GM12801 (cell line): ENCODE data around the gene SLC16A4.

ENCODE experiments used
- TF ChIP-seq, protein P1 (sequence below): IDR thresholded peaks from one replicate; pipeline ENCODE4 v1.5.1; 2011; ENCODE audit warnings: control low read depth; ENCODE audit not compliant: insufficient read length; ENCODE audit errors: extremely low read depth

The SLC16A4 gene

DNA sequence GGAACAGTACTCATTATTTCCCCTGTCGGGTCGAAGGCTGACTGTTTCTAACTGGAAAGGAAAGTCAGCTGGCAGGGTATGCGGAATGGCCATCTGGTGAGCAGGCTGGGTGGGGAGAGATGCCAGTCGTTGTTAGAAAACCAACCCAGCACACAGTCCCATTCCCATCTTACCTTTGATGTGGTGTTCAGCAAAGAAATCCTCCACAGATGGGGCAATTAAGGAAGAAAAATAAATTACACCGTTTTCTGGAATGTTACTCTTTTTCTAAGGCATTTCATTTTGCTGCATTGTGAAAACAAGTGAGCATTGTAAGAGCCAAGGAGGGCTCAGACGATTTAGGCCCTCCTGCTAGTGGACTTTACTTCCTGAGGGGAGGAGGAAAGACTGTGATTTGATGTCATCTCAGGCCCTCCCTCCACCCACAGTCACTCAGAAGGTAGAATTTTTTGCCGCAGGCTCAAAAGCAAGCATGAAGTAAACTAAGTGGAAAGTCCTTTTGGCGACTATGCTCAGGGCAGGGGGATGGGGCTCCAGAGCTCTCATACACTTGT lies at the start of gene SLC16A4:
Gene SLC16A4, minus strand, starts transcription at position 335 of the 554 bp plus-strand sequence. CDS start 1,703 bp downstream, outside the sequence.
- TF ChIP-seq, protein P1, sequence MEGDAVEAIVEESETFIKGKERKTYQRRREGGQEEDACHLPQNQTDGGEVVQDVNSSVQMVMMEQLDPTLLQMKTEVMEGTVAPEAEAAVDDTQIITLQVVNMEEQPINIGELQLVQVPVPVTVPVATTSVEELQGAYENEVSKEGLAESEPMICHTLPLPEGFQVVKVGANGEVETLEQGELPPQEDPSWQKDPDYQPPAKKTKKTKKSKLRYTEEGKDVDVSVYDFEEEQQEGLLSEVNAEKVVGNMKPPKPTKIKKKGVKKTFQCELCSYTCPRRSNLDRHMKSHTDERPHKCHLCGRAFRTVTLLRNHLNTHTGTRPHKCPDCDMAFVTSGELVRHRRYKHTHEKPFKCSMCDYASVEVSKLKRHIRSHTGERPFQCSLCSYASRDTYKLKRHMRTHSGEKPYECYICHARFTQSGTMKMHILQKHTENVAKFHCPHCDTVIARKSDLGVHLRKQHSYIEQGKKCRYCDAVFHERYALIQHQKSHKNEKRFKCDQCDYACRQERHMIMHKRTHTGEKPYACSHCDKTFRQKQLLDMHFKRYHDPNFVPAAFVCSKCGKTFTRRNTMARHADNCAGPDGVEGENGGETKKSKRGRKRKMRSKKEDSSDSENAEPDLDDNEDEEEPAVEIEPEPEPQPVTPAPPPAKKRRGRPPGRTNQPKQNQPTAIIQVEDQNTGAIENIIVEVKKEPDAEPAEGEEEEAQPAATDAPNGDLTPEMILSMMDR: no peak

DNA sequence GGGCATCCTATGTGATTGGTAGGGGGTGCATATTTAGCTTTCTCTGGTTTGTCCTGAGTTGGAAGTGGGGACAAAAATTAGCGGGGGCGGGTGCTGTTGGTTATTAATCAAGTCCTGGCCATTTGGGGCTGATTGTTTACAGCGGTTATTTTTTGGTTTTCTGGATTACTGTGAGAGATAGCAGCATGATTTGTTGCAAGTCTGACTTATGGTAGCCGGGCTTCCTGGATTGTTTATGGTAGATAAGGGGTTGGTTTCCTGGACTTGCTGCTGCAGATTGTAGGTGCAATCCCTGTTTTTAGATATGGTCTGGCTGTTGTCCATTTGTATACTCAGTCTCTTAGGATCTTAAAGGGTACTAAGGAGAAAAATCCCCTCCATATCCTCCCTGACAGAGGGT lies 48.1 kb upstream of the SLC16A4 start:
- TF ChIP-seq, protein P1: no peak

DNA sequence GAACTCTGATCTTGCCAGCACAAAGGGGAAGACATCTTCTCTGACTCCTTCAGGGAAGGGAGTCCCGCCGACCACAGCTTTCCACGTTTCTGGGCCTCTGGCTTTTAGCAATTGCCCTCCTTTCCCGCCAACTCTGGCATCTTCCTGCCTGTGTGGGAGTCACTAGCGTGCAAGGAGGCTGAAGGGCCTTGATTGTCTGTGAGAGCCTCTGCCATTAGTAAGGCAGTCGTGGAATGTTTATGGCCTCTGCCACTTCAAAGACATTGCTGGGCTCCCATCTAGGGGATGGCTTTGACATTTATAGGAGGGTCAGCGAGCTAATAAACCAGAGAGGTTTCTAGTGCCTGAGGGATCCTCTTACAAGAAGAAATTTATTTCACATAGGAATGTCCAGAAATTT lies 45.8 kb upstream of the SLC16A4 start:
- TF ChIP-seq, protein P1: no peak

DNA sequence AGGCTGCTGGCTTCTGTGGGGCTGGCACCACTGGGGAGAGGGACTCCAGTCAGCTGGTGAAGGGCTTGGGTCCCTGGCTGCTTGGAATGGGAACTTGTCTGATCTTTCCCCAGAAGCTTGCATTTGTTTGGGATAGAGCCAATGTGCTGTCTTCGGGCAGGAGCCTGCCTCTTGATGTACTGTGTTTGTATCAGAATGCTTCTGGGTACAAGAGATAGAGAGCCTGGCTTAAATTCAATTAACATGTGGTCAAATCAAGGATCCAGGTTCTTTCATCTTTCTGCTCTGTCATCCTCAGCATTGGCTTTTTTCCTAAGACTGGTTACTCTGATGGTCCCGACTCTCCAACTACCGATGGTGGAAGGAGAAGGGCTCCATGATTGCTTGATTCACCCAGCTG lies 44.1 kb upstream of the SLC16A4 start:
- TF ChIP-seq, protein P1: no peak

DNA sequence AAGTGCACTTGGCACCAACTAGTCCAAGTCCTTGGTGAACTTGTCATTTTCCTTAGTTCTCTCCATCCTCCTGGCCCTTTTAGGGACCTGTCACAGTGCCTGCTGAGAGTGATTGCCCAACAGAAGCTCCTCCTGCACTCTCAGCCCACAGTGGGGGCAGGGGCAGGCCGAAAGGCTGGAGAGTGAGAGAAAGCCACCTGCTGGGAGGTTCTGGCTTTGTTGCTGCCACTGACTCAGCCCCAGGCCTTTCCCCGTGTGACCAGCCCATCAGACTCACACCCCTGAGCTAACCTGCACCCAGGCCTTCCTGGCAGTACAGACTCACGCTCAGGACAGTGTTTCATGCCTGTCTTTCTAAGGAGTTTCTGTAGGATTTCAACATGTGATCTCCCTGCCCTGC lies 43.0 kb upstream of the SLC16A4 start:
- TF ChIP-seq, protein P1: no peak

DNA sequence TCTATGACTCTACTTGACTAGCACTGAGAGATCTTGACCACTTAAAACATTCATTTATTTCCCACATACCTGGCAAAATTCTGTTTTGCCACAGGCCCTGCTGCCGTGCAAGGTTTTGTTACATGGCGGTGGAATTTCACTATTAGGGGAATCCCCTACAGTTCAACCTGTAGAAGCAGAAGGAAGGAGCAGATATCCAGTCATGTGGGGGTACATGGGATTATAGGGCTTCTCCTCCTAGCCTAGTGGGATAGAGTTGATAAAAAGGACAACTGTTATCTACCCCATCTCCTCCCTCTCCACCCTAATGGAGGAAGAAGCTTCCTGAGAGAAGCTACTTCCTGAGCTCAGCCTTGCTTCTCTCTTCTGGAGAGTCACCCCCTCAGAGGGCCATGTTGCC lies 42.4 kb upstream of the SLC16A4 start:
- TF ChIP-seq, protein P1: no peak

DNA sequence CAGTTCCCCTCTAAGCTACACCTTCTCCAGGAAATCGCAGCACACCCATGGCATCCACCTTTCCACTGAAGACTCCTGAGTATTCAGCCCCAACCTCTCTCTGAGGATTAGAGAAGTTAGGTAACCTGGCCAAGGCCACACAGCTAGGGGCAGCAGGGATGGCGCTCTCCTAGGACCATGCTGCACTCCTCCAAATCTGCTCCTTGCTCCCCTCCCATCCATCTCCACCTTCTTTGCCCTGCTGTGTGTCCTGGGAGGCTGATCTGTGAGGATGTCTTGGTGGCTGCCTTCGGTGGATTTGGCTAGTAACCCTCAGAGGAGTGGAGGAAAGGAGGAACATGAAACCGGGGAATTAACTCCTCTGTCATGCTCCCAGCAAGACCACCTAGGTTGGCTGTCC lies 40.1 kb upstream of the SLC16A4 start:
- TF ChIP-seq, protein P1: no peak

DNA sequence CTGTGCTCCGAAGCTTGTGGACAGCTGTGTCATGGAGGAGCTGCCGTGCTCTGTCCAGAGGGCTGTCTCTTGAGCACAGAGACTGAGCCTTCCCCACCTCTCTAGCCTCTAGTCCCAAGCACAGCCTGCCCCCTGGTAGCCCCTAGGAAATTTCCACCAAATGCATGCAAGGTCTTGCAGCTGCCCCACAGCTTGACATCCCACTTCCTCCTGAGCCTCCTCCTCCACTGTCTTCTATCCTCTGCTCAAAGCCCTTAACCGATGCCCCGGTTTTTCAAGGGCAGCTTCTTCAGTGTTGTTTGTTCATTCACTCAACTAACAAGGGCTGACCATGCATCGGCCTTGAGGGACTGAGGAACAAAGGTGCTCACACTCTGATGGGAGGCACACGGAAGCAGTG lies 39.5 kb upstream of the SLC16A4 start:
- TF ChIP-seq, protein P1: no peak
